Parathyroid adenoma (tissue), 2 donors: ENCODE measurements around the gene KIF5B.
"Not testable (repeated sequence)": the region's sequence is repeated elsewhere in the genome, so short reads cannot be mapped to it uniquely, and the experiment has no call there.

Experiments used
- H2AFZ ChIP-seq: fragments of 300-600 bp; sonication (generic); one replicate; pipeline ENCODE4 v1.7.0; 2017; ENCODE audit warnings: antibody characterized with exemption, mild to moderate bottlenecking
- H3K27ac ChIP-seq: fragments of 300-600 bp; sonication (generic); one replicate; pipeline ENCODE4 v1.7.0; 2017
- H3K27me3 ChIP-seq: fragments of 300-600 bp; sonication (generic); one replicate; pipeline ENCODE4 v1.7.0; 2017; ENCODE audit warnings: low read length; ENCODE audit not compliant: control insufficient read depth, insufficient read depth
- H3K36me3 ChIP-seq: fragments of 300-600 bp; sonication (generic); one replicate; pipeline ENCODE4 v1.7.0; 2017; ENCODE audit warnings: low read length; ENCODE audit not compliant: control insufficient read depth, insufficient read depth
- H3K4me1 ChIP-seq: fragments of 300-600 bp; sonication (generic); one replicate; pipeline ENCODE4 v1.7.0; 2017; ENCODE audit warnings: control low read depth
- H3K4me2 ChIP-seq: fragments of 300-600 bp; sonication (generic); one replicate; pipeline ENCODE4 v1.7.0; 2017; ENCODE audit warnings: low read length
- H3K4me3 ChIP-seq: fragments of 300-600 bp; sonication (generic); one replicate; pipeline ENCODE4 v1.7.0; 2017; ENCODE audit warnings: low read depth, low read length
- H3K79me2 ChIP-seq: fragments of 300-600 bp; sonication (generic); one replicate; pipeline ENCODE4 v1.7.0; 2017; ENCODE audit warnings: control low read depth
- H3K9ac ChIP-seq: fragments of 300-600 bp; sonication (generic); one replicate; pipeline ENCODE4 v1.7.0; 2017; ENCODE audit warnings: mild to moderate bottlenecking
- H3K9me3 ChIP-seq: fragments of 300-600 bp; sonication (generic); one replicate; pipeline ENCODE4 v1.7.0; 2017; ENCODE audit warnings: low read length; ENCODE audit not compliant: control insufficient read depth
- TF ChIP-seq, protein P1 (sequence below): fragments of 300-600 bp; sonication (generic); IDR thresholded peaks from one replicate; pipeline ENCODE4 v1.7.0; 2017; ENCODE audit warnings: antibody characterized with exemption, mild to moderate bottlenecking
- donor health status: primary hyperparathyroidism.

Gene KIF5B

DNA sequence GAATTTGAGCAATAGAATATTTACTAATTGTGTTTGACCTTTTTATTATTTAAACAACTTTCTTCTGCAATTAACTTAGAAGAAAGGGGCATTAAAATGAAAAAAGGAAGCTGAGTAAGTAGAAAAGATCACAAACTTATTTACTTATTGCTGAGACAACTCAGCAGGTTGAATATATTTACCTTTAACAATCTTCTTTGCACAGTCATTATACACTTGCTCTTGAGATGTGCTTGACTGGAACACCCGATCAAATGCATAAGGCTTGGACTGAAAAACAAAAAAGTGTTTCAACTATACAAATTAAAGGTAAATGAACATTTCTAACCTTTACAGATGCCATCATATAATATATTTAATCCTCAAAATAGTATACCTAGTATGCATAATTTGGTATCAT is 7.9 kb downstream of the KIF5B start:
- no peaks in the 10 kb centered on the region for H3K36me3 ChIP-seq
- H3K27ac ChIP-seq, result no peak overlapping the region
- H2AFZ ChIP-seq, result no peak overlapping the region
- H3K9me3 ChIP-seq, result no peaks in the 10 kb centered on the region
- no peak overlapping the region for H3K4me3 ChIP-seq
- H3K4me2 ChIP-seq, result no peak overlapping the region
- H3K9ac ChIP-seq, result no peak overlapping the region
- TF ChIP-seq, protein P1, sequence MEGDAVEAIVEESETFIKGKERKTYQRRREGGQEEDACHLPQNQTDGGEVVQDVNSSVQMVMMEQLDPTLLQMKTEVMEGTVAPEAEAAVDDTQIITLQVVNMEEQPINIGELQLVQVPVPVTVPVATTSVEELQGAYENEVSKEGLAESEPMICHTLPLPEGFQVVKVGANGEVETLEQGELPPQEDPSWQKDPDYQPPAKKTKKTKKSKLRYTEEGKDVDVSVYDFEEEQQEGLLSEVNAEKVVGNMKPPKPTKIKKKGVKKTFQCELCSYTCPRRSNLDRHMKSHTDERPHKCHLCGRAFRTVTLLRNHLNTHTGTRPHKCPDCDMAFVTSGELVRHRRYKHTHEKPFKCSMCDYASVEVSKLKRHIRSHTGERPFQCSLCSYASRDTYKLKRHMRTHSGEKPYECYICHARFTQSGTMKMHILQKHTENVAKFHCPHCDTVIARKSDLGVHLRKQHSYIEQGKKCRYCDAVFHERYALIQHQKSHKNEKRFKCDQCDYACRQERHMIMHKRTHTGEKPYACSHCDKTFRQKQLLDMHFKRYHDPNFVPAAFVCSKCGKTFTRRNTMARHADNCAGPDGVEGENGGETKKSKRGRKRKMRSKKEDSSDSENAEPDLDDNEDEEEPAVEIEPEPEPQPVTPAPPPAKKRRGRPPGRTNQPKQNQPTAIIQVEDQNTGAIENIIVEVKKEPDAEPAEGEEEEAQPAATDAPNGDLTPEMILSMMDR, result no peak
- no peaks in the 10 kb centered on the region for H3K27me3 ChIP-seq
- peaks cover 69% of the 10 kb centered on the region for H3K79me2 ChIP-seq
- peaks cover 20% of the 10 kb centered on the region for H3K4me1 ChIP-seq

DNA sequence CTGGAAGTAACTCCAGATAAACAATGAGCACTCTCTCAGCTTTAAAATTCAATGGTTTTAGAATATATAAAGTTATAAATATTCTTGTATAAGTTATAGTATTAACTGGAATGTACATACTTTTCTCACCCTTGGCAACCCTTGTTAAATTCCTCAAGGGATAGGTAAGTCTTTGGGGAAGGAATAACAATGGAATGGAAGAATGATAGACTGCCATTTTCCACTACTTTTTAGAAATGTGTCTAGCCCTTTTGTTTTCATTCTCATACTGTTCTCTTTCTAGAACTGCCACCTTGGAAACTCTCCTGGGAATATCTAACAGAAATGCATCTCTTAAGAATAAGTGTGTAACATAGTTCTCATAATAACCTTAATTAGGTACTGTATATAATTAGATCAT is 8.3 kb downstream of the KIF5B start:
- Histone ChIP-seq H3K4me1 (peaks cover 20% of the 10 kb centered on the region), H3K36me3 (no peaks in the 10 kb centered on the region), H3K9ac (no peak overlapping the region), H3K4me2 (no peak overlapping the region), H3K27me3 (no peaks in the 10 kb centered on the region), H3K9me3 (no peaks in the 10 kb centered on the region), H3K79me2 (peaks cover 68% of the 10 kb centered on the region), H3K27ac (no peak overlapping the region), H3K4me3 (no peak overlapping the region), H2AFZ (no peak overlapping the region)
- TF ChIP-seq, protein P1, result no peak

DNA sequence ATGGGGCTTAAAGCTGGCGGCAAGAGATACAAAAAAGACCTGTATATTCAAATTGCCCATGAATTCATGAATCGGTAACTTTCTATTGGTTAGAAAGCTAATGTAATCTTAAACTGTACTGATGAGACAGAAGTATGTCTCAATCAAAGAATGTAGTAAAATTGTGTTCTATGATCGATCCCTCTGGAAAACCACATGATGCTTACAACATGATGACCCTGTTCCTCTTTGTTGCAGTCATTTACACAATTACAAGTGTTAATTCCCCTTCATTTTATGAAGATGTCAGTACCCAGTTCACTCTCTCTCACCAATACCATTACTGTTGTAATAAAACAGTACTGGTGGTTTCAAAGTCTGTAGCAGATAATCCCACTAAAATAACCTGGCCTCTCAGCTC is 10.1 kb downstream of the KIF5B start:
- Histone ChIP-seq H3K4me2 (no peak overlapping the region), H3K9me3 (no peaks in the 10 kb centered on the region), H3K4me3 (no peak overlapping the region), H3K36me3 (no peaks in the 10 kb centered on the region), H3K27ac (no peak overlapping the region), H3K9ac (no peak overlapping the region), H3K27me3 (no peaks in the 10 kb centered on the region), H2AFZ (no peak overlapping the region), H3K79me2 (peaks cover 61% of the 10 kb centered on the region), H3K4me1 (peaks cover 16% of the 10 kb centered on the region)
- TF ChIP-seq, protein P1, result no peak

DNA sequence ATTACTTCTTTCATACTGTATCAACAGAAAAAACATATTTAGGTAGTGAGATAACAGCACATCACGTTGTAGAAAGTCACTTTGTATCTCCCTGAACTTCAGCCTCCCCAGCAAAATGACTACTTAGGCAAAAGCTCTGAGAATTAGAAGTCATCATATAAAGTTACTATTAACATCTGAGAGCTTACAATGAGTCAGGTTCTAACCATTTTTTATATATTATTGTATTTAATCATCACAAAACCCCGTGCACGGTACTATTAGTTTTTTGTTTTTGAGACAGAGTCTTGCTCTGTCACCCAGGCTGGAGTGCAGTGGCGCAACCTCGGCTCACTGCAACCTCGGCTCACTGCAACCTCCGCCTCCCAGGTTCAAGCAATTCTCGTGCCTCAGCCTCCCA is 13.5 kb downstream of the KIF5B start:
- not testable (repeated sequence) for H3K9me3 ChIP-seq, H3K9ac ChIP-seq, H2AFZ ChIP-seq, H3K4me3 ChIP-seq, H3K4me2 ChIP-seq, H3K36me3 ChIP-seq, H3K4me1 ChIP-seq, H3K27me3 ChIP-seq, H3K27ac ChIP-seq
- peaks cover 33% of the 10 kb centered on the region for H3K79me2 ChIP-seq

DNA sequence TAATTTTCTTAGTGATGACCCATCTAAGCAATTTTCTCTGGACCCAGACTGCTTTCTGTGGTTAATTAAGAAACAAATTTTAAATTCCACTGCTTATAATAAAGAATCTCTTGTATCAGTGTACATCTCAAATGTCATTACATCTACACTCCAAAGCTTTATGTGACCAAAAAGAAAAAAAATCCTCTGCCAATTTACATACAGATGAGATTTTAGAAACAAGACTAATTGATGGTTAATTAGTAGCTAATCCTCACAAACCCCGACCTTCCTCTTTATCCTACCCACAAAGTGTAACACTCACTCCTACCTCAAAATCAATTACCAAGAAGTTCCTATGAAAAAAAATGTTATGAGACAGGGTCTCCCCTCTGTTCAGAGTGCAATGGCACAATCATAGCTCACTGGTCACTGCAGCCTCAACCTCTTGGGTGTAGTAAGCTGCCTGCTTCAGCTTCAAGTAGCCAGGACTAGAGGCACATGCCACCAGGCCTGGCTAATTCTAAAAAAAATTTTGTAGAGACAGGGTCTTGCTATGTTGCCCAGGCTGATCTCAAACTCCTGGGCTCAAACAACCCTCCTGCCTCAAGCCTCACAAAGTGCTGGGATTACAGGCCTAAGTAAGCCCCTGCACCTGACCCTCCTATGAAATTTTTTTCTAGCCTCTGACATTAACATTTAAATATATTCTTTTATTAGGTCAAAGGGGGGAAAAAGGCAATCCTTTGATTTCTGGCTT is 14.8 kb downstream of the KIF5B start:
- Histone ChIP-seq H3K36me3 (no peaks in the 10 kb centered on the region), H3K27me3 (no peaks in the 10 kb centered on the region), H3K79me2 (peaks cover 23% of the 10 kb centered on the region), H3K9ac (no peak overlapping the region), H3K9me3 (no peaks in the 10 kb centered on the region), H3K4me1 (peaks cover 9% of the 10 kb centered on the region), H3K4me2 (no peak overlapping the region), H2AFZ (no peak overlapping the region), H3K4me3 (no peak overlapping the region), H3K27ac (no peak overlapping the region)
- TF ChIP-seq, protein P1, result no peak
